IMR-90 (cell line): ENCODE measurements around the gene SNAPC1.

Experiments
- BHLHE40 ChIP-seq: fragments of 150-350 bp; IDR thresholded peaks from 2 replicates; pipeline ENCODE4 v1.6.1; 2016; ENCODE audit warnings: mild to moderate bottlenecking, low read depth, low read length
- CEBPB ChIP-seq: IDR thresholded peaks from 2 replicates; pipeline ENCODE4 v1.6.1; 2012; ENCODE audit warnings: low read depth, low read length, improper control_type of control experiment
- CHD1 ChIP-seq: IDR thresholded peaks from 2 replicates; pipeline ENCODE4 v1.6.1; 2012; ENCODE audit warnings: low read depth, low read length, improper control_type of control experiment
- CTCF ChIP-seq: conservative IDR thresholded peaks from 2 replicates; pipeline ENCODE4 v1.5.1; 2012; ENCODE audit warnings: mild to moderate bottlenecking, low read depth, low read length, improper control_type of control experiment
- FOS ChIP-seq: fragments of 150-350 bp; IDR thresholded peaks from 2 replicates; pipeline ENCODE4 v1.6.1; 2016; ENCODE audit warnings: low read depth, low read length
- MAFK ChIP-seq: IDR thresholded peaks from 2 replicates; pipeline ENCODE4 v1.6.1; 2012; ENCODE audit warnings: low read depth, low read length, improper control_type of control experiment
- MAZ ChIP-seq: IDR thresholded peaks from 2 replicates; pipeline ENCODE4 v1.6.1; 2012; ENCODE audit warnings: low read depth, mild to moderate bottlenecking, low read length, improper control_type of control experiment, moderate library complexity, borderline replicate concordance
- MXI1 ChIP-seq: IDR thresholded peaks from 2 replicates; pipeline ENCODE4 v1.6.1; 2012; ENCODE audit warnings: low read depth, mild to moderate bottlenecking, low read length, moderate library complexity, borderline replicate concordance
- POLR2A ChIP-seq: IDR thresholded peaks from 2 replicates; pipeline ENCODE4 v1.6.1; 2012; ENCODE audit warnings: mild to moderate bottlenecking, low read depth, low read length
- RFX5 ChIP-seq: IDR thresholded peaks from 2 replicates; pipeline ENCODE4 v1.8.0; 2012; ENCODE audit warnings: low read depth, mild to moderate bottlenecking, low read length, moderate library complexity
- SMC3 ChIP-seq: fragments of 150-350 bp; IDR thresholded peaks from 2 replicates; pipeline ENCODE4 v1.6.1; 2016; ENCODE audit warnings: low read depth, mild to moderate bottlenecking, antibody characterized with exemption, low read length, moderate library complexity

DNA sequence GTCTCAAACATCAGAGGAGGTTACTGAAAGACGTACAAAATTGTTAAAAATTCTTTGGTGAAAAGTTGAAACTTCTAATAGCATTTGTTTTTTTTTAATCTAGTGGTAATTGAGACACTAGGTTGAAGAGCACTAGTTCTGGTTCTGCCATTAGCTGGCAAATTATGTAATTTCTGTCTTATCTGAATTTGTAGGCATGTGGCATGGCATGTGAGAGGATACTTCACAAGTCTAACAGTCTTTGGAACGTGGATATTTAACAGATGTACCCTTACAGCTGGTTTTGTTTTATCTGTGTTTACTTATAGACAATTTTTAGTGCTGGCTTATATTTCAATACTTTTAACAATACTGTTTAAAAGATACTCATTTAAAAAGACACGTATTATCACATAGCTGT lies 6.0 kb downstream of the SNAPC1 start:
- no peak for TF ChIP-seq BHLHE40
- no peak for TF ChIP-seq CTCF
- no peak for TF ChIP-seq MXI1
- TF ChIP-seq CEBPB: no peak
- no peak for TF ChIP-seq MAFK
- TF ChIP-seq POLR2A: no peak
- no peak for TF ChIP-seq SMC3
- TF ChIP-seq FOS: no peak
- no peak for TF ChIP-seq RFX5
- TF ChIP-seq CHD1: no peak
- TF ChIP-seq MAZ: no peak
